ENCODE results near the gene NLRP2B.
"Not testable (repeated sequence)": the region's sequence is repeated elsewhere in the genome, so short reads cannot be mapped to it uniquely, and the experiment has no call there.

NLRP2B gene

DNA sequence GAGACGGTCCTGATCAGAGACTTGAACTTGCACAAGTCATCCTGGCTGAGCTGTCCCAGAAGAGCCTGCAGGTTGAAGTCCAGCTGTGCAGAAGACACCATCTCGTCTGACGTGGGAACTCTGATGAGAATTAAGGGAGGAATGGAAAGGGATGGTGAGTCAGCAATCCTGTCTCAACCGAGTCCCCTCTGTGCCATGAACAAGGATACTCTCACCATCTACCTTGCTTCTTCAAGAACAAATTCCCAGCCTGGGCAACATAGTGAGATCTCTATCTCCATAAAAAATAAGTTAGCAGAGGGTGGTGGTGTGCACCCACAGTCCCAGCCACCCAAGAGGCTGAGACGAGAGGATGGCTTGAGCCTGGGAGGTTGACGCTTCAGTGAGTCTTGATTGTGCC, at the start of gene NLRP2B:
Gene NLRP2B (minus strand): TSS at position 101 of the 400 bp plus-strand sequence.
- Histone ChIP-seq H3K27ac (ENCODE audit: low read depth, low read length) (no peak within 1 kb of the TSS), H3K36me3 (ENCODE audit: control insufficient read depth, insufficient read depth, low read length) (no peaks in the 10 kb centered on the region), H3K9ac (ENCODE audit: low read length) (no peak within 1 kb of the TSS), H3K27me3 (ENCODE audit: control insufficient read depth, insufficient read depth, low read length) (no peaks in the 10 kb centered on the region), H3K4me3 (ENCODE audit: low read length) (no peak within 1 kb of the TSS), H3K4me1 (ENCODE audit: control insufficient read depth, insufficient read depth, low read length) (no peaks in the 10 kb centered on the region)

DNA sequence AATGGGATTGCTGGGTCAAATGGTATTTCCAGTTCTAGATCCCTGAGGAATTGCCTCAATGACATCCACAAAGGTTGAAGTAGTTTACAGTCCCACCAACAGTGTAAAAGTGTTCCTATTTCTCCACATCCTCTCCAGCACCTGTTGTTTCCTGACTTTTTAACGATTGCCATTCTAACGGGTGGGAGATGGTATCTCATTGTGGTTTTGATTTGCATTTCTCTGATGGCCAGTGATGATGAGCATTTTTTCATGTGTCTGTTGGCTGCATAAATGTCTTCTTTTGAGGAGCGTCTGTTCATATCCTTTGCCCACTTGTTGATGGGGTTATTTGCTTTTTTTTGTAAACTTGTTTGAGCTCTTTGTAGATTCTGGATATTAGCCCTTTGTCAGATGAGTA, 45.9 kb upstream of the NLRP2B start:
- H3K36me3 ChIP-seq (ENCODE audit: control insufficient read depth, insufficient read depth, low read length); H3K27me3 ChIP-seq (ENCODE audit: control insufficient read depth, insufficient read depth, low read length); H3K4me1 ChIP-seq (ENCODE audit: control insufficient read depth, insufficient read depth, low read length); H3K9ac ChIP-seq (ENCODE audit: low read length); H3K27ac ChIP-seq (ENCODE audit: low read depth, low read length); H3K4me3 ChIP-seq (ENCODE audit: low read length): not testable (repeated sequence)

DNA sequence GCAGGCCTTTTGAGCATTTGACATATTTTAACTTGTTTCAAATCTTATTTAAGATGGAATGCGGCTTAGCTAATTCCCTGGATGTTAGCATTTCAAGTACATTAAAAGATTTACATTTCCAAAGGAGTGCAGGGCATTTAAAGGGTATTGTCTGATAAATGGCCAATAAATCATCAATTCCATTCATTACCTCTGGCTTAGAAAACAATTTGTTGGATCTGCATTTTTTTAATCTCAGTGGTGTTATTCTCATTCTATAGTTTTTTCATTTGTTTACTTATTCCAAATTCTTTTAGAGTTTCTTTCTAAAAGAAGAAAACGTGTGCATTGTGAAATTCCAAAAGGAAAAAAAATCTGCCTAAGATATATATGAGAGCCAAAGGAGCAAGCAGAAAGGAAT, 1.3 kb upstream of the NLRP2B start:
- Histone ChIP-seq H3K27ac (ENCODE audit: low read depth, low read length) (no peak overlapping the region), H3K4me3 (ENCODE audit: low read length) (no peak overlapping the region), H3K27me3 (ENCODE audit: control insufficient read depth, insufficient read depth, low read length) (no peaks in the 10 kb centered on the region), H3K9ac (ENCODE audit: low read length) (no peak overlapping the region), H3K4me1 (ENCODE audit: control insufficient read depth, insufficient read depth, low read length) (no peaks in the 10 kb centered on the region), H3K36me3 (ENCODE audit: control insufficient read depth, insufficient read depth, low read length) (no peaks in the 10 kb centered on the region)

DNA sequence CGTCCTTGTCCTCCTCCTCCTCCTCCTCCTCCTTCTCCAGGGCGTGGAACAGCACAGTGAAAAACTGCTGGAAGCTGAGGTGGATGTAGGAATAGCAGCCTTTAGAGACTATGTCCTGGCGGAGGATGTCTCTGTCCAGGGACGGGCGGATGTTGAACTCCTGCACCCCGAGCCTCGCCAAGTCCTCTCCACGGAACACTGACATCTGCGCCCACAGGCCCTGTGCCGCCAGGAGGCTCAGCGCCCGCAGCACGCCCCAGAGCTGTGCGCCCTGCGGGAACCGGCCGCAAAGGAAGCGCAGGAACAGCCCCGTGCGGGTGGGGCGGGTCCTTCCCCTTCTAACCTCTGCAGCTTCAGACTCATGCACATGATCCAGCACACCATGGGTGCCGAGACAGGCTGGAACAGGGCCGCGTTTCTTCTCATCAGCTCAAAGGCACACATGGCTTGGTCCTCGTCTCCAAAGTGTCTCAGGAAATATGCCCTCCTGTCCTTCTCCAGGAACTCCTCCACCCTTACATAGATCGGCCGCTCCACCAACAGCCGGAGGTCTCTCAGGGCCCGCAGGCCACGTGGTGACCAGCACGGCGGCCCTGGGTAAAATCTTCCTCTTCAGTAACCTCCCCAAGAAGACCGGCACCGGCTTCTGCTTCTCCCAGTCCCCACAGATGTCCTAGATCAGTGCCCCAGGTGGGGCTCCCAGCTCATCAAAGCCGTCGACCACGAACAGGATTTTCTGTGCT, 1.2 kb downstream of the NLRP2B start:
- Histone ChIP-seq H3K9ac (ENCODE audit: low read length) (no peak overlapping the region), H3K4me1 (ENCODE audit: control insufficient read depth, insufficient read depth, low read length) (no peaks in the 10 kb centered on the region), H3K36me3 (ENCODE audit: control insufficient read depth, insufficient read depth, low read length) (no peaks in the 10 kb centered on the region), H3K27me3 (ENCODE audit: control insufficient read depth, insufficient read depth, low read length) (no peaks in the 10 kb centered on the region), H3K27ac (ENCODE audit: low read depth, low read length) (no peak overlapping the region), H3K4me3 (ENCODE audit: low read length) (no peak overlapping the region)

DNA sequence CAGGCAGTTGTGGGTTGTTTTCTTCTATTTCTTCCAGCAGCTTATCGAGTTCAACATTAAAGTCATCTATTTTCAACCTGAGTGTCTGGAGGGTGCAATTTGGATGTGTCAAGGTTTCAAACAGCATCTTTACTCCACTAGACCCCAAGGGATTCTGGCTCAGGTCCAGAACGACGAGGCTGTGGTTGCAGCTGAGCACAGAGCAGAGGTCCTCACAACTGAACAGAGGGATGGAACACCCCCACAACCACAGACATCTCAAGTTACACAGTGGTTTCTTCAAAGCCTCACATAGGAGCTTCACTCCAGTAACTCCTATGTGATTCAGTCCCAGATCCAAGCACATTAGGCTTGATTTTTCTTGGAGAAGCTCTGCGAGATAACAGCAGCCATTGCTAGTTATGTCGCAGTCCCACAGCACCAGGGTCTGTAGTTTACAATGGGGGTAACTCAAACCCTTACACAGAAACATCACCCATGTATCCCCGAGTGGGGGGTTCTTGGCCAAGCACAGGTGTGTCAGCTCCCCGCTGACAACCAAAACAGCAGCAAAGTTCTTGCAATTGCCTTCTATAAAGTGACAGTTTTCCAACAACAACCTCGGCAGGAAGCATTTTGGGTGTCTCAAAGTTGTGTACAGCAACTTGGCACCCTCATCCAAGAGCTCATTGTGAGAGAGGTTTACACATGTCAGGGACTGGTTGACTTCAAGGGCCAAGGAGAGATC, 2.8 kb downstream of the NLRP2B start:
- no peak overlapping the region for H3K4me3 ChIP-seq (ENCODE audit: low read length)
- no peaks in the 10 kb centered on the region for H3K4me1 ChIP-seq (ENCODE audit: control insufficient read depth, insufficient read depth, low read length)
- no peaks in the 10 kb centered on the region for H3K36me3 ChIP-seq (ENCODE audit: control insufficient read depth, insufficient read depth, low read length)

DNA sequence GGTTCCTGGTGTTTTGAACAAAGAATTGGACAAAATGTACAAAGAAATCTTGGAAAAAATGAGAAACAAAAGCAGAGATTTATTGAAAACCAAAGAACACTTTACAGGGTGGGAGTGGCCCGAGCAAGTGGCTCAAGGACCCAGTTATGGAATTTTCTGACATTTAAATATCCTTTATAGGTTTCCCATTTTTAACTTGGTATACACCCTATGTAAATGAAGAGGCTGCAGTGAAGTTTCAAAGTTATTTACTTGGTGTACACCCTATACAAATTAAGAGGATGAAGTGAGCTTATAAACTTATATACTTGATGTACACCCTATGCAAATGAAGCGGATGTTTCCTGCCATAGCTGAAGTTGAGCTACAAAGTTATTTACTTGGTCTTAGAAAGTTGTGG, 4.7 kb downstream of the NLRP2B start:
- H3K27ac ChIP-seq (ENCODE audit: low read depth, low read length), result no peak overlapping the region
- H3K4me3 ChIP-seq (ENCODE audit: low read length), result no peak overlapping the region
- no peaks in the 10 kb centered on the region for H3K36me3 ChIP-seq (ENCODE audit: control insufficient read depth, insufficient read depth, low read length)
- no peaks in the 10 kb centered on the region for H3K27me3 ChIP-seq (ENCODE audit: control insufficient read depth, insufficient read depth, low read length)
- no peak overlapping the region for H3K9ac ChIP-seq (ENCODE audit: low read length)
- no peaks in the 10 kb centered on the region for H3K4me1 ChIP-seq (ENCODE audit: control insufficient read depth, insufficient read depth, low read length)

More for the DNA sequence above, 2.8 kb downstream of the NLRP2B start:
- no peaks in the 10 kb centered on the region for H3K27me3 ChIP-seq (ENCODE audit: control insufficient read depth, insufficient read depth, low read length)
- no peak overlapping the region for H3K9ac ChIP-seq (ENCODE audit: low read length)
- H3K27ac ChIP-seq (ENCODE audit: low read depth, low read length), result no peak overlapping the region

- H3K36me3 ChIP-seq (ENCODE audit: control insufficient read depth, insufficient read depth, low read length), result no peaks in the 10 kb centered on the region
- H3K4me1 ChIP-seq (ENCODE audit: control insufficient read depth, insufficient read depth, low read length), result no peaks in the 10 kb centered on the region
- H3K4me3 ChIP-seq (ENCODE audit: low read length), result no peak overlapping the region
- H3K27ac ChIP-seq (ENCODE audit: low read depth, low read length), result no peak overlapping the region
- no peak overlapping the region for H3K9ac ChIP-seq (ENCODE audit: low read length)
- H3K27me3 ChIP-seq (ENCODE audit: control insufficient read depth, insufficient read depth, low read length), result no peaks in the 10 kb centered on the region
These were observed 5.2 kb downstream of the NLRP2B start for GRCh38 chrX:57674861-57675260.

GRCh38 chrX:57669961-57670360, 10.1 kb downstream of the NLRP2B start:
- no peaks in the 10 kb centered on the region for H3K27me3 ChIP-seq (ENCODE audit: control insufficient read depth, insufficient read depth, low read length)
- no peak overlapping the region for H3K9ac ChIP-seq (ENCODE audit: low read length)
- H3K4me1 ChIP-seq (ENCODE audit: control insufficient read depth, insufficient read depth, low read length), result no peaks in the 10 kb centered on the region
- H3K36me3 ChIP-seq (ENCODE audit: control insufficient read depth, insufficient read depth, low read length), result no peaks in the 10 kb centered on the region
- H3K27ac ChIP-seq (ENCODE audit: low read depth, low read length), result no peak overlapping the region
- H3K4me3 ChIP-seq (ENCODE audit: low read length), result no peak overlapping the region

- no peak overlapping the region for H3K4me3 ChIP-seq (ENCODE audit: low read length)
- H3K27me3 ChIP-seq (ENCODE audit: control insufficient read depth, insufficient read depth, low read length), result no peaks in the 10 kb centered on the region
- no peak overlapping the region for H3K9ac ChIP-seq (ENCODE audit: low read length)
- no peaks in the 10 kb centered on the region for H3K4me1 ChIP-seq (ENCODE audit: control insufficient read depth, insufficient read depth, low read length)
- H3K27ac ChIP-seq (ENCODE audit: low read depth, low read length), result no peak overlapping the region
- H3K36me3 ChIP-seq (ENCODE audit: control insufficient read depth, insufficient read depth, low read length), result no peaks in the 10 kb centered on the region
These were observed 13.1 kb downstream of the NLRP2B start for GRCh38 chrX:57667010-57667409.

GRCh38 chrX:57655065-57655464, 25.0 kb downstream of the NLRP2B start:
- no peaks in the 10 kb centered on the region for H3K27me3 ChIP-seq (ENCODE audit: control insufficient read depth, insufficient read depth, low read length)
- no peak overlapping the region for H3K4me3 ChIP-seq (ENCODE audit: low read length)
- no peak overlapping the region for H3K27ac ChIP-seq (ENCODE audit: low read depth, low read length)
- no peak overlapping the region for H3K9ac ChIP-seq (ENCODE audit: low read length)
- no peaks in the 10 kb centered on the region for H3K36me3 ChIP-seq (ENCODE audit: control insufficient read depth, insufficient read depth, low read length)
- H3K4me1 ChIP-seq (ENCODE audit: control insufficient read depth, insufficient read depth, low read length), result no peaks in the 10 kb centered on the region

DNA sequence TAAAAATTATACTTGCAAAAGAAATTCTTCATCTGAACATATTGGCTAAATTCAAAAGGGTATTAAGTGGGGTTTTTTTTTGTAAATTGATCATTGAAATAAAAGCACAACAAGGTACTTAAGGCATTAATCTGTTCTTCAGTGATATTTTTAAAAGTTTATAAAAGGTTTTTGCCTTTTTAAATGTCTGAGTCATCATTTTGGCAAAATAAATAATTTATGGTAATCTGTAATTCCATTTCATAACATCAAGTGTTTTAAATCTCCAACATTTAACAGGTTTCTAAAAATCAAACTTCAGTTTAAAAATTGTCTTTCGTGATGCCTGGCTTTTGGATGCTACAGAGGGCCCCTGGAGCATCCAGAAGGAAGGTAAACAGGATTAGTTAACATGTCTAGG, 27.4 kb downstream of the NLRP2B start:
- no peak overlapping the region for H3K4me3 ChIP-seq (ENCODE audit: low read length)
- H3K36me3 ChIP-seq (ENCODE audit: control insufficient read depth, insufficient read depth, low read length), result no peaks in the 10 kb centered on the region
- no peak overlapping the region for H3K27ac ChIP-seq (ENCODE audit: low read depth, low read length)
- no peaks in the 10 kb centered on the region for H3K4me1 ChIP-seq (ENCODE audit: control insufficient read depth, insufficient read depth, low read length)
- no peaks in the 10 kb centered on the region for H3K27me3 ChIP-seq (ENCODE audit: control insufficient read depth, insufficient read depth, low read length)
- no peak overlapping the region for H3K9ac ChIP-seq (ENCODE audit: low read length)

DNA sequence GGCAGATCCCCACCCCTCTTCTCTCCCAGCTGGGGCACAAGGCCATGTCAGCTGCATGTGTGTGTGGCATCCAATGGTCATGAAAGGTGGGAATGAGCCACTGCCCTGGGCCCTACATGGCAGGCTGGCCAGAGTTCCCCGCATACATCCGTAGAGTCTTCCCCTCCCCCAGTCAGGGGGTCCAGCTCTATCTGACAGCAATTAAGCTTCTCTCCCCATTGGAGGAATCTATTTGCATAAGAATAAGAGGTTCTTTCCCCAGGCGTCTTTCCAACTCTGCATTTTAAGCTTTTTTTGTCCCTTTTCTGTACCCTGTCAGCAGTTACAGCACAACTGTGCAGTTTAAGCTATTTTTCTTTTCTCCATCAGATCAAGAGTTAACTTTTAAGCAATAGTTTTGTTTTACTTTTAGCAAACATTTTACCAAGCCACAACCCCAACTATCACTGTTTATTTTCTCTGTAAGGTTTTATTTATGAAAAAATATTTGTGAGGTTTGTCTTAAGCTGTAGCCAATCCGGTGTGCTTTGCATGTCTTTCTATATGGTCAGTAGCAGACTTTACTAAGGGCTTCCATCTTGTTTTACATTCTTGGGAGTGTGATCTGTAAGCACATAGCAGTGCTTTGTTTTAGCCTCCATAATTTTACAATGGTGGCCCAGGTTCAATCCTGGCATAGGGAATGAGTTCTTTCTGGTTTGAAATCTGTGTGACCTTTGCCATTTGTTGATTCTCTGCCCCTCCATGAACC, 28.7 kb downstream of the NLRP2B start:
- Histone ChIP-seq H3K27ac (ENCODE audit: low read depth, low read length) (no peak overlapping the region), H3K4me3 (ENCODE audit: low read length) (no peak overlapping the region), H3K27me3 (ENCODE audit: control insufficient read depth, insufficient read depth, low read length) (no peaks in the 10 kb centered on the region)

More for the DNA sequence above, 28.7 kb downstream of the NLRP2B start:
- no peaks in the 10 kb centered on the region for H3K36me3 ChIP-seq (ENCODE audit: control insufficient read depth, insufficient read depth, low read length)
- H3K9ac ChIP-seq (ENCODE audit: low read length), result no peak overlapping the region
- no peaks in the 10 kb centered on the region for H3K4me1 ChIP-seq (ENCODE audit: control insufficient read depth, insufficient read depth, low read length)
